HG02943 (cell line): ENCODE results near the gene HRAS.
"Not testable (repeated sequence)": the region's sequence is repeated elsewhere in the genome, so short reads cannot be mapped to it uniquely, and the experiment has no call there.

Experiments used
- ATAC-seq: cut with Tn5 transposase; IDR thresholded peaks from one replicate; pipeline ENCODE4 v1.9.1; 2021; ENCODE audit warnings: mild to moderate bottlenecking, low read depth, moderate library complexity; ENCODE audit not compliant: unreplicated experiment

Gene HRAS

GRCh38 chr11:535519-536454 is at the start of gene HRAS:
Gene HRAS, minus strand, starts transcription at chr11:535576.
- peak; percentile 58 for ATAC-seq

- no peak for ATAC-seq
Observed at GRCh38 chr11:584287-584686, 48.9 kb upstream of the HRAS start.

DNA sequence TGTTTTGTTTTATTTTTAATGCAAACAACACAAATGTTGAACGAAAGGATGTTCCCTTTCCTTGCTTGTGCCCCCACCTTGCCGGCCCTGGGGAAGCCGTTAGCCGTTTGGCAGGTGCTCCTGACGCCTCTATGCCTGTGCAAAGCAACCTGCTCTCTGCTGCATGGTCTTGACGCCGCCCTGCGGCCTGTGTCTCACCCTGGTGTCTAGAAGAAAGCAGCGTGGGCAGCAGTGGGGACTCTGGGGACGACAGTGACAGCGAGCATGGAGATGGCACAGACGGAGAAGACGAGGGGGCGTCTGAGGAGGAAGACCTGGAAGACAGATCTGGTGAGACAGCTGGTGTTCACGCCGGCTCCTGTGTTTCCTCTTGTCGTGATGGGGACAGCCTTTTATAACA is 46.4 kb upstream of the HRAS start:
- no peak for ATAC-seq

- no peak for ATAC-seq
Observed at GRCh38 chr11:581342-581741, 46.0 kb upstream of the HRAS start.

- no peak for ATAC-seq
Observed at GRCh38 chr11:579830-580601, 44.6 kb upstream of the HRAS start.

- ATAC-seq, result no peak
Observed at GRCh38 chr11:578276-579035, 43.1 kb upstream of the HRAS start.

- no peak for ATAC-seq
Observed at GRCh38 chr11:577611-577894, 42.2 kb upstream of the HRAS start.

- no peak for ATAC-seq
Observed at GRCh38 chr11:576811-577610, 41.6 kb upstream of the HRAS start.

GRCh38 chr11:575996-576768 is 40.8 kb upstream of the HRAS start, which contains the start of gene PHRF1:
Gene PHRF1, plus strand, starts transcription at chr11:576470. Its CDS starts 5,043 bp downstream, at chr11:581513.
- ATAC-seq, result peak; percentile 76

DNA sequence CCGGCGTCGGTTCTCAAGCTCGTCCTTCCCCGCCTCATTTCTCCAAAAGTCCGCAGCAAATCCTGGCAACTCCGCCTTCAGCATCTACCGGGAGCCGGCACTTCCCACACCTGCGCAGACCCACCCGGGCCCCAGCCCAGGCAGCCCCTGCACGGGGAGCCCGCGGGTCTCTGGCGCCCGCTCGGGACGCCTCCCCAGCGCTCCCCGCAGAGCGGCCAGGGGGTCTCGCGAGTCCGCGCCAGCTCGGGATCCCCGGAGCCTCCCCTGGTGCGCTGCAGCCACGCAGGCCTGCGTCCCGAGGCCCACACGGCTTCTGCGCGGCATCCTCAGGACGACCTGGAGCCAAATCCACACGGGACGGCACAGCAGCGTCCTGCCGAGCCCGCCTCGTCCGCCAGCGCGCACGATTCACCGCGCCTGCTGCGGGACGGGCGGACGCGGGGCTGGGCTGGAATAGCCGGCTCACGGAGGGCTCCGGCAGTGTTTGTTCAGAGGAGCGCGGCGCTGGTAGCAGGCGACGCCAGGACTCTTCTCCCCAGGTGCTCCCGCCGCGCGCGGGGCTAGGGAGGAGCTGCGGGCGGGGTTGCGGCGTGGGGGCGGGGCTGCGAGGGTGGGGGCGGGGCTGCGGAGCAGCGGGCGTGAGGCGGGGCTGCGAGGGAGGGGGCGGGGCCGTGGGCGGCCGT is 40.1 kb upstream of the HRAS start:
- ATAC-seq, result peak; percentile 31

DNA sequence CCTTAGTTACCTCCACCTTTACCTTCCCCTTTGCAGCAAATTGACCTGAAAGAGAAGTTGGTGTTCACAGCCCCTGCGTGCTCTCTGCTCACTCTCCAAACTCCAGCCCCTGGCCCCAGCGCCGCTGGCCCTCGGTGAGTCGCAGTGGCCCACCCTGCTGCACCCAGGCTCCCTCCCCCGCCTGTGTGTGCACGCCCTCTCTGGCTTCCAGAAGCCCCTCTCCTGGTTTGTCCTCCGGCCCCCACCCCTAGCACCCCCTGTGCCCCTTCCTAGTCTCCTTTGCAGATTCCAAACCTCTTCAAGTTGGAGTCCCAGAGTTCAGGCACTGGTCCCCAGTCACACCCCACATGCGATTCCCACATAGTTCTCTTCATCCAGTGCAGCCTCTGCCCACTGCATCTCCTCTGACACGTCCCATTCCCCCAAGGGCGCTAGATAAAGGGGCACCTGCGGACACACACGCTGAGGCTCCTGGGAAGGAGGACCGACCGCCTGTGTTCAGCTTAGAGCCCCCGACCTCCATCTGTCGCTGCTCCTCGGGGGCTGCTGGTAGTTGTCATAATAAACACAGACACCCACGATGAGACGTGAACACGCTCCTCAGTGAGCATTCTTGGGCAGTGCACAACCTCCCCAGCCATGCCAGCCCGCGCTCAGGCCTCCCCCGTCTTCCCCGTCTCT is 39.4 kb upstream of the HRAS start:
- ATAC-seq, result no peak

GRCh38 chr11:574031-574570 is 38.7 kb upstream of the HRAS start:
- not testable (repeated sequence) for ATAC-seq

DNA sequence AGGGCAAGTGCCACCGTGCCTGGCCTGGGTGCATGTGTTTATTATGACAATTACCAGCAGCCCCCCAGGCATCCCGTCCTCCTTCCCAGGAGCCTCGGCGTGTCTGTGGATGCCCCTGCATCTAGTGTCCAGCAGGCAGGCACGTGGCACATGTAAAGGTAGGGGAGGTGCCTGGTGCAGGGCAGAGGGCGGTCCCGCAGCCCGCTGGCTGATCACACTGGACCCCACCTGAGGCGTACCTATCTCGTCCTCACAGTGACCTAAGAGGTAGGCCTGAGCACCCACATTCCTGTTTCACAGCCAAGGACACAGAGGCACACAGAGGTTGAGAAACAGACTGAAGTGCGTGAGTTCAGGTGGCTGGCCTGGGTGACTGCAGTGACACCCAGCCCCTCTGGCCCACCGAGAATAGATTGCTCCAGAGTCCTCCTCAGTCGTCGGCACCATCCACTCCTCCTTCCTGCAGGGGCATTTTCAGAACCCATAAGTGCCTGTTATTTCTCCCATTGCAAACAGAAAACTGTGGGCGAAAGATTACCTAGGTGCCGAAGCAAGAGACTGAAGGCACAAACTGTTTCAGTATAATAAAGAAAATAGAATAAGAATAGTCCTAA is 37.9 kb upstream of the HRAS start:
- no peak for ATAC-seq

DNA sequence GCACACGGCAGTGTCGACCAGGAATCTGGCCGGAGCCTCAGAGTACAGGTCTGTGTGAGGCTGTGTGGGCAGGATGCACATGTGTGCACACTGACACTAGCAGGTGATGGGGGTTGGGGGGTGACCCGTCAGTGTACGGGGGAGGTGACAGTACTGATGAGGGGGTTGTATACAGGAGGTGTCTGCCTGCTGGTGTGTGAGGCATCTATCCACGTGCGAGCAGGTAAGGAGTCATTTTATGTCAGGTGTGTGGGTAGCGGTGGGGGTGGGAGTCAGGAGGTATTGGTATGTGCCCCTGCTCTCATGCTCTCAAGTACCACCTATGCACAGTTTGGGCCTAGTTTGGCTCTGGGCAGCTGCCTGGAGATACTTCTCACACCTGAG is 36.4 kb upstream of the HRAS start:
- no peak for ATAC-seq

- no peak for ATAC-seq
Observed at GRCh38 chr11:569158-569885, 33.9 kb upstream of the HRAS start.

- peak; percentile 92 for ATAC-seq
Observed at GRCh38 chr11:568306-569157, 33.2 kb upstream of the HRAS start.
